ENCODE results near the gene KRT35. TPM values are rescaled to one million over a fixed set of nuclear protein-coding genes. Genes with fewer than 3 reads are reported as not detected.

The KRT35 gene
- total RNA-seq, 2 donors from 2014 or later = not detected

DNA sequence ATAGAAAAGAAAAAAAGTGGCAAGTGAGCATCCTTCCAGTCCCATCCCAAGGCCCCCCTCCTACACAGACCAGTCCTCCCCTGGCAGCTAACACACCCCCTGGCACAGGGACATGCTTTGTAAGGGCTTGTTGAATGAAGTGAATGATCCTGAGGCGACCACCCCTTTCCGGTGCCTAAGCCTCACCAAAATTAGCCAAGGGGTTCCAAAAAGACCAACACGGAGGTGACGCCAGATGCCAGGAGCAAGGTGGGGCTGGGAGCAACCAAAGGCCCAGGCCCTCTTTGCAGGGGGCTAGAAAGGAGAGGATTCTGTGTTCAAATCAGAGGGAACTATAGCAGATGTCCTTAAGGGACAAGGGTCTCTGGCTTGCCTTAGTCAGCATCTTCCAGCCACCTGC, 5.5 kb downstream of the KRT35 start:
- H3K9me3 ChIP-seq (ENCODE audit: control insufficient read depth, low read length, poor library complexity, severe bottlenecking) = no peaks in the 10 kb centered on the region
- Mint-ChIP-seq H3K27me3 (no peaks in the 10 kb centered on the region), H3K4me1 (peaks cover 2% of the 10 kb centered on the region), H3K4me3 (no peak overlapping the region), H3K36me3 (ENCODE audit: low read depth) (no peaks in the 10 kb centered on the region), H3K27ac (no peak overlapping the region)
- ATAC-seq (no peak), DNase-seq (no peak)

DNA sequence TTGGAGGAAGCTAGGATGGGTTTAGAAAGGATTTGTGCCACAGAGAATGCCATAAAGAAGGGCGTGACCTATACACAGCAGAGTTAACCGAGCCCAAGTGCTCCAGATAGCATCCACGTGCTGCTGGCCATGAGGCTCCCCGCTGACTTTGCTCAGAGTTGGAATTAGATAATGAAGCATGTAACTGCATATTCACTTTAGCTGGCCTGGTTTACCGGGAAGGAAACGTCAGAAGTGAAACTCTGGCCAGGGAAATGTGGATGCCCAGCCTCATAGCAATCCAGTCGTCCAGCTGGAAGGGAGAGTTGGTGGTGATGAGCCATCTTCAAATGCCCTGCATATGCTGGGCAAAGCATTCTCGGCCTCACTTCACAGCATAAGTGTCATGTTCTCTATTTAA, 6.1 kb downstream of the KRT35 start:
- DNase-seq (no peak), ATAC-seq (no peak)
- Mint-ChIP-seq H3K27ac (no peak overlapping the region), H3K4me1 (peaks cover 2% of the 10 kb centered on the region), H3K27me3 (no peaks in the 10 kb centered on the region), H3K36me3 (ENCODE audit: low read depth) (no peaks in the 10 kb centered on the region), H3K4me3 (no peak overlapping the region)
- H3K9me3 ChIP-seq (ENCODE audit: control insufficient read depth, low read length, poor library complexity, severe bottlenecking) = no peaks in the 10 kb centered on the region

- no peak for ATAC-seq
- no peak overlapping the region for H3K4me3 Mint-ChIP-seq
- H3K27ac Mint-ChIP-seq = no peak overlapping the region
- no peaks in the 10 kb centered on the region for H3K9me3 ChIP-seq (ENCODE audit: control insufficient read depth, low read length, poor library complexity, severe bottlenecking)
- peaks cover 12% of the 10 kb centered on the region for H3K27me3 Mint-ChIP-seq
- no peak for DNase-seq
- H3K4me1 Mint-ChIP-seq = no peaks in the 10 kb centered on the region
- no peaks in the 10 kb centered on the region for H3K36me3 Mint-ChIP-seq (ENCODE audit: low read depth)
Measured at GRCh38 chr17:41468346-41468745, 12.6 kb downstream of the KRT35 start.

DNA sequence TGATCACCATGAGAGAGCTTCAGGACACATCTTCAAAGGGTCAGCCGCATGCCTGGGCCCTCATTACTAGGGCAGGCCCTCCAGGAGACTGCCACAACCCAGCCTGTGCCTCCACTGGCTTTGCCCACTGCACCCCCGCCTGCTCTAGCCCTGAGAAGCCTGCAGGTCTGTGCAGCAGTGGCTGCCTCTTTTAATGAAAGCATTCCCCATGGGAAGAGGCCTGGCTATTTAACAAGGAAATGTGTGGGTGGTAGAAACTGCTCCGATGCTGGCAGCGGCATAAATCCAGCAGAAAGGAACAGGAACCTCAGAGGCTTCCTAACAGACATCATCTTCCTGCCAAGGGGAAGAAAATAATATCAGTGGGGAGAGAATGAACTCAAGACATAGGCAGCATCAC, 13.4 kb downstream of the KRT35 start:
- no peaks in the 10 kb centered on the region for H3K36me3 Mint-ChIP-seq (ENCODE audit: low read depth)
- no peak for ATAC-seq

DNA sequence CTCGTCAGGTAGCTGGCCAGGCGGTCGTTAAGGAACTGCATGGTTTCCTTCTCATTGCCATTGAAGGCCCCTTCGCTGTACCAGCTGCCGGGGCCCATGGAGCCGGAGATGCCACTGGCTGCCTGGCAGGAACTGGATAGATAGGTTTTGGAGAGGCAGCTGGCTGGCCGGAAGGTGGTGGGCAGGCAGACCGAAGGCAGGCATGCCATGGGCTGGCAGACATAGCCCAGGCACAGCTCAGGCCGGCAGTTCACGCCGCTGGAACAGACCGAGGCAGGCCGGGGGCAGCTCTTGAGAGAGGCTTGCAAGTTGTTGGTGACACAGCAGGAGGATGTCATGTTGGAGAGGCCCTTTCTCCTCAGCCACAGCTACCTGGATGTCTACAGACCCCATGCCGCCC, 14.0 kb downstream of the KRT35 start, which contains the start of gene KRT32:
KRT32 (minus strand) TSS at position 399 of the 400 bp plus-strand sequence; CDS start at position 338, 61 bp downstream.
- ATAC-seq (no peak), DNase-seq (no peak)
- no peak within 1 kb of the TSS for H3K27ac Mint-ChIP-seq
- no peaks in the 10 kb centered on the region for H3K4me1 Mint-ChIP-seq
- no peak within 1 kb of the TSS for H3K4me3 Mint-ChIP-seq
- H3K36me3 Mint-ChIP-seq (ENCODE audit: low read depth) = no peaks in the 10 kb centered on the region
- H3K27me3 Mint-ChIP-seq = peaks cover 18% of the 10 kb centered on the region
- H3K9me3 ChIP-seq (ENCODE audit: control insufficient read depth, low read length, poor library complexity, severe bottlenecking) = no peaks in the 10 kb centered on the region

More for the DNA sequence above, 13.4 kb downstream of the KRT35 start:
- Mint-ChIP-seq H3K4me3 (no peak overlapping the region), H3K27ac (no peak overlapping the region), H3K27me3 (peaks cover 15% of the 10 kb centered on the region), H3K4me1 (no peaks in the 10 kb centered on the region)
- H3K9me3 ChIP-seq (ENCODE audit: control insufficient read depth, low read length, poor library complexity, severe bottlenecking) = no peaks in the 10 kb centered on the region
- no peak for DNase-seq

GRCh38 chr17:41464682-41465081, 16.3 kb downstream of the KRT35 start:
- no peak for ATAC-seq
- H3K9me3 ChIP-seq (ENCODE audit: control insufficient read depth, low read length, poor library complexity, severe bottlenecking) = no peaks in the 10 kb centered on the region
- no peak for DNase-seq
- Mint-ChIP-seq H3K36me3 (ENCODE audit: low read depth) (no peaks in the 10 kb centered on the region), H3K4me3 (no peak overlapping the region), H3K27me3 (peaks cover 18% of the 10 kb centered on the region), H3K27ac (no peak overlapping the region), H3K4me1 (peaks cover 2% of the 10 kb centered on the region)

- no peak for DNase-seq
- Mint-ChIP-seq H3K36me3 (ENCODE audit: low read depth) (no peaks in the 10 kb centered on the region), H3K4me1 (peaks cover 2% of the 10 kb centered on the region), H3K4me3 (no peak overlapping the region), H3K27me3 (peaks cover 18% of the 10 kb centered on the region), H3K27ac (no peak overlapping the region)
- ATAC-seq = no peak
- no peaks in the 10 kb centered on the region for H3K9me3 ChIP-seq (ENCODE audit: control insufficient read depth, low read length, poor library complexity, severe bottlenecking)
Measured at GRCh38 chr17:41464173-41464572, 16.8 kb downstream of the KRT35 start.

DNA sequence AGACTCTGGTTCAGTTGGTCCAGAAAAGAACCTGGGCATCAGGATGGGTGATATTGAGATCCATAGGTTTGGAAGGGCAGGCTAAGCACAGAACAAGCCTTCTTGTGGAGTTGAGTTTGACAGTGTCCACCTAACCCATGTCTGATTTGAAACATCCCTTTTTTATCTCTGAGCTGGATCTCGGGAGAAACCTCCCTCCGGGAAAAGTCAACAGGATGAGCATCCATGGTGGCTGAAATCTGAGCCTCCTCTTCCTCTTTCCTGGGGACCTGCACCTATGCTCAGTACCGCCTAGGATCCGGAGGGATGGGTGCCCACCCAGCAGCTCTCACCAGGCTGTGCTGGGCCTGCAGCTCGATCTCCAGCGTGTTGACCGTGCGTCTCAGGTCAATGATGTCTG, 17.2 kb downstream of the KRT35 start:
- Mint-ChIP-seq H3K27me3 (peaks cover 18% of the 10 kb centered on the region), H3K27ac (no peak overlapping the region), H3K4me1 (peaks cover 2% of the 10 kb centered on the region), H3K4me3 (no peak overlapping the region), H3K36me3 (ENCODE audit: low read depth) (no peaks in the 10 kb centered on the region)
- H3K9me3 ChIP-seq (ENCODE audit: control insufficient read depth, low read length, poor library complexity, severe bottlenecking) = no peaks in the 10 kb centered on the region
- ATAC-seq (no peak), DNase-seq (no peak)

GRCh38 chr17:41462705-41463104, 18.2 kb downstream of the KRT35 start:
- peaks cover 18% of the 10 kb centered on the region for H3K27me3 Mint-ChIP-seq
- H3K4me1 Mint-ChIP-seq = peaks cover 2% of the 10 kb centered on the region
- H3K27ac Mint-ChIP-seq = no peak overlapping the region
- no peaks in the 10 kb centered on the region for H3K9me3 ChIP-seq (ENCODE audit: control insufficient read depth, low read length, poor library complexity, severe bottlenecking)
- H3K4me3 Mint-ChIP-seq = no peak overlapping the region
- H3K36me3 Mint-ChIP-seq (ENCODE audit: low read depth) = no peaks in the 10 kb centered on the region
- DNase-seq (no peak), ATAC-seq (no peak)

GRCh38 chr17:41457676-41458075, 23.3 kb downstream of the KRT35 start:
- Mint-ChIP-seq H3K4me3 (no peak overlapping the region), H3K27me3 (peaks cover 3% of the 10 kb centered on the region), H3K27ac (no peak overlapping the region), H3K36me3 (ENCODE audit: low read depth) (no peaks in the 10 kb centered on the region), H3K4me1 (peaks cover 6% of the 10 kb centered on the region)
- no peak for DNase-seq
- ATAC-seq = no peak
- no peaks in the 10 kb centered on the region for H3K9me3 ChIP-seq (ENCODE audit: control insufficient read depth, low read length, poor library complexity, severe bottlenecking)

- Mint-ChIP-seq H3K4me1 (peaks cover 6% of the 10 kb centered on the region), H3K27me3 (no peaks in the 10 kb centered on the region), H3K36me3 (ENCODE audit: low read depth) (no peaks in the 10 kb centered on the region), H3K4me3 (no peak overlapping the region), H3K27ac (no peak overlapping the region)
- DNase-seq = no peak
- ATAC-seq = no peak
- H3K9me3 ChIP-seq (ENCODE audit: control insufficient read depth, low read length, poor library complexity, severe bottlenecking) = no peaks in the 10 kb centered on the region
Measured at GRCh38 chr17:41456204-41456603, 24.7 kb downstream of the KRT35 start.

DNA sequence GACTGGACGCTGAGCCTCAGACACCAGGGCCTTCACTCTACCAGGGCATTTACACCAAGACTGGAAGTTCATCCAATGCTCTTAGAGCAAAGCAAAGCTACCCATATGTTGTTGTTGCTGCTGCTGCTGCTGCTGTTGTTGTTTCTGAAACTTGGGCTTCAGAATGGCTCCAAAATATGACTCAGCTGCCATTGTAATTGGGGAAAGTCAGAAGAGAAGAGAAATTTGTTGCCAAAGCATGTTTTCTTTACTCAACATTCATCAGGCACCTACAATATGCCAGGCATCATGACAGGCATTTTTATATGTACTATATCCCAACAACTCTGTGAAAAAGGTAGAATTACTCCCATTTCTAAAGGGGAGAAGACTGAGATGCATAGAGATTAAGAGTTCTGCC, 25.7 kb downstream of the KRT35 start:
- no peak for ATAC-seq
- DNase-seq = no peak
- H3K4me1 Mint-ChIP-seq = peaks cover 3% of the 10 kb centered on the region
- no peak overlapping the region for H3K4me3 Mint-ChIP-seq
- no peak overlapping the region for H3K27ac Mint-ChIP-seq
- no peaks in the 10 kb centered on the region for H3K9me3 ChIP-seq (ENCODE audit: control insufficient read depth, low read length, poor library complexity, severe bottlenecking)
- H3K27me3 Mint-ChIP-seq = no peaks in the 10 kb centered on the region
- H3K36me3 Mint-ChIP-seq (ENCODE audit: low read depth) = no peaks in the 10 kb centered on the region

- no peak for ATAC-seq
- Mint-ChIP-seq H3K4me3 (no peak overlapping the region), H3K36me3 (ENCODE audit: low read depth) (no peaks in the 10 kb centered on the region), H3K27me3 (peaks cover 5% of the 10 kb centered on the region), H3K27ac (no peak overlapping the region), H3K4me1 (peaks cover 3% of the 10 kb centered on the region)
- no peaks in the 10 kb centered on the region for H3K9me3 ChIP-seq (ENCODE audit: control insufficient read depth, low read length, poor library complexity, severe bottlenecking)
- DNase-seq = no peak
Measured at GRCh38 chr17:41453066-41453465, 27.9 kb downstream of the KRT35 start.

DNA sequence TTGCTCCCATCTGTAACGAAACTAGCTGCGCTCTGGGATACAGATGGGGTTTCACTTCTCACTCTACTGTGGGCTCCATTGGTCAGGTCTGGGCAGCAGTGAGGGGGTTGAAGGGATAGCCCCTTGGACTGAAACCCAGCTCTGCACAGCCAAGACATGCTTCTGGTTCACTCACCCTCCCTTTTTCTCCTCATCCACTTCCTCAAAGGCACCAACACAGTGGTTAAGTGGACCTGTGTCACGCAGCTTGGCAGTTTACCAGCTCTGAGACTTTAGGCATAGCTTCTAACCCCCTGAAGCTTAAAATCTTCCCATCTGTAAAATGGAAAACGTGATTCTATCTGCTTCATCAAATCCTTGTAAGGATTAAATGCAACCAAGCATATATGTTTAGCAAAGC, 28.7 kb downstream of the KRT35 start:
- Mint-ChIP-seq H3K27ac (no peak overlapping the region), H3K27me3 (peaks cover 5% of the 10 kb centered on the region)
- ATAC-seq = no peak

More for the DNA sequence above, 28.7 kb downstream of the KRT35 start:
- no peak for DNase-seq
- H3K4me3 Mint-ChIP-seq = no peak overlapping the region
- H3K9me3 ChIP-seq (ENCODE audit: control insufficient read depth, low read length, poor library complexity, severe bottlenecking) = no peaks in the 10 kb centered on the region
- H3K4me1 Mint-ChIP-seq = peaks cover 3% of the 10 kb centered on the region
- H3K36me3 Mint-ChIP-seq (ENCODE audit: low read depth) = no peaks in the 10 kb centered on the region

All from T-helper 17 cell (primary cell).